GM12878 (cell line): Measurements from ENCODE around the gene SEC11A. TPM values are rescaled to one million over a fixed set of nuclear protein-coding genes. Genes with fewer than 3 reads are reported as not detected.

Source experiments
- ATAC-seq: fragments of 200-7000 bp; cut with Tn5 transposase; 3 replicates; pipeline ENCODE4 v1.9.1; 2020; ENCODE audit warnings: mild to moderate bottlenecking, moderate library complexity
- BruUV-seq: library from RNA; stranded (reverse); fragments of 400-500 nt; replicated peaks from 2 replicates; lab custom pipeline; 2021; lab: Mats Ljungman, UMichigan
- CTCF ChIA-PET: fragments of 300-600 bp; sonication (Branson Sonifier 250); formaldehyde crosslinking; extraction: SDS; loops from one replicate; lab custom pipeline; 2021; ENCODE audit warnings: inconsistent platforms; lab: Yijun Ruan, JAX
- POLR2A ChIA-PET: fragments of 350-600 bp; formaldehyde crosslinking; extraction: SDS; loops from one replicate; lab custom pipeline; 2021; ENCODE audit warnings: inconsistent platforms; lab: Charles Lee
- RAD21 ChIA-PET: fragments of 300-600 bp; sonication (Branson Sonifier 250); formaldehyde crosslinking; loops from one replicate; lab custom pipeline; 2023; ENCODE audit warnings: antibody characterized with exemption; ENCODE audit not compliant: unreplicated experiment; lab: Charles Lee
- SMC1A ChIA-PET: fragments of 300-600 bp; sonication (Branson Sonifier 250); formaldehyde crosslinking; loops from one replicate; lab custom pipeline; 2023; ENCODE audit not compliant: unreplicated experiment, uncharacterized antibody; lab: Charles Lee
- DNase-seq: peaks from one replicate; pipeline ENCODE4 v3.0.0-alpha.2; 2011; ENCODE audit warnings: low read depth, low spot score
- FAIRE-seq: peaks from 3 replicates; lab custom pipeline; 2011; peaks lifted over from hg19 to GRCh38; lab: Jason Lieb, UNC
- H2AFZ ChIP-seq: 2 replicates; pipeline ENCODE4 v1.6.0; 2011; ENCODE audit warnings: low read depth, low read length, control low read depth; ENCODE audit not compliant: control insufficient read depth
- H3K27ac ChIP-seq: 2 replicates; pipeline ENCODE4 v1.5.1; 2011; ENCODE audit warnings: control low read depth; ENCODE audit not compliant: control insufficient read depth, insufficient read depth
- H3K27me3 ChIP-seq, 2 experiments: replicated peaks in 1 of 2; 2 replicates each; pipeline versions ENCODE4 v1.6.0 to v1.6.1; 2011; ENCODE audit warnings: low read length in 1 of 2; ENCODE audit not compliant: control insufficient read depth in 2 of 2, insufficient read depth in 2 of 2
- H3K36me3 ChIP-seq, 2 experiments: 2 replicates each; pipeline ENCODE4 v1.5.1; 2011; ENCODE audit warnings: low read length in 1 of 2; ENCODE audit not compliant: control insufficient read depth in 2 of 2, insufficient read depth in 2 of 2
- H3K4me1 ChIP-seq: 2 replicates; pipeline ENCODE4 v1.6.1; 2011; ENCODE audit warnings: mild to moderate bottlenecking, low read length, moderate library complexity, mixed read lengths; ENCODE audit not compliant: control insufficient read depth, insufficient read depth
- H3K4me2 ChIP-seq: 2 replicates; pipeline ENCODE4 v1.6.0; 2011; ENCODE audit warnings: control low read depth; ENCODE audit not compliant: control insufficient read depth, insufficient read depth
- H3K4me3 ChIP-seq: fragments of 200-600 bp; sonication (generic); 2 replicates; pipeline ENCODE4 v1.5.1; 2016
- H3K79me2 ChIP-seq: 2 replicates; pipeline ENCODE4 v1.6.0; 2011; ENCODE audit warnings: low read length; ENCODE audit not compliant: control insufficient read depth, insufficient read depth
- H3K9ac ChIP-seq: 2 replicates; pipeline ENCODE4 v1.8.0; 2011; ENCODE audit warnings: low read length, control low read depth, mixed read lengths; ENCODE audit not compliant: control insufficient read depth, insufficient read depth
- H3K9me3 ChIP-seq: replicated peaks from 3 replicates; pipeline ENCODE4 v1.5.1; 2011; ENCODE audit warnings: mild to moderate bottlenecking, low read length; ENCODE audit not compliant: control insufficient read depth, insufficient read depth
- H4K20me1 ChIP-seq: 2 replicates; pipeline ENCODE4 v1.6.0; 2011; ENCODE audit not compliant: control insufficient read depth, insufficient read depth
- BMI1 ChIP-seq: fragments of 450-650 bp; IDR thresholded peaks from 2 replicates; pipeline ENCODE4 v1.6.1; 2016; ENCODE audit warnings: mild to moderate bottlenecking, moderate library complexity, borderline replicate concordance
- CHD4 ChIP-seq: fragments of 200-600 bp; sonication (generic); IDR thresholded peaks from 2 replicates; pipeline ENCODE4 v1.6.1; 2016; ENCODE audit warnings: mild to moderate bottlenecking
- FOS ChIP-seq: IDR thresholded peaks from 3 replicates; pipeline ENCODE4 v1.6.1; 2011; ENCODE audit warnings: borderline replicate concordance; ENCODE audit not compliant: insufficient read length; ENCODE audit errors: extremely low read depth
- GATAD2B ChIP-seq: fragments of 450-650 bp; conservative IDR thresholded peaks from 2 replicates; pipeline ENCODE4 v1.6.1; 2017; ENCODE audit warnings: low read depth, mild to moderate bottlenecking, moderate library complexity
- IRF3 ChIP-seq: fragments of 450-650 bp; IDR thresholded peaks from 2 replicates; pipeline ENCODE4 v1.6.1; 2014; ENCODE audit warnings: mild to moderate bottlenecking
- IRF4 ChIP-seq: IDR thresholded peaks from 2 replicates; pipeline ENCODE4 v1.6.1; 2011; ENCODE audit warnings: low read depth, low read length
- IRF5 ChIP-seq: fragments of 450-650 bp; IDR thresholded peaks from 2 replicates; pipeline ENCODE4 v1.6.1; 2017; ENCODE audit warnings: borderline replicate concordance
- KAT2A ChIP-seq: conservative IDR thresholded peaks from 2 replicates; pipeline ENCODE4 v1.6.1; 2011; ENCODE audit warnings: low read depth, low read length; ENCODE audit not compliant: control insufficient read depth
- KDM1A ChIP-seq: fragments of 200-600 bp; sonication (generic); IDR thresholded peaks from 2 replicates; pipeline ENCODE4 v1.6.1; 2016; ENCODE audit warnings: borderline replicate concordance
- NFXL1 ChIP-seq: fragments of 450-650 bp; IDR thresholded peaks from 2 replicates; pipeline ENCODE4 v1.6.1; 2017; ENCODE audit warnings: antibody characterized with exemption, mild to moderate bottlenecking, borderline replicate concordance
- RFX5 ChIP-seq: IDR thresholded peaks from 2 replicates; pipeline ENCODE4 v1.6.1; 2011; ENCODE audit warnings: low read depth, low read length, improper control_type of control experiment
- SMC3 ChIP-seq: IDR thresholded peaks from 2 replicates; pipeline ENCODE4 v1.6.1; 2011; ENCODE audit warnings: low read length, improper control_type of control experiment, borderline replicate concordance
- SREBF2 ChIP-seq: IDR thresholded peaks from 2 replicates; pipeline ENCODE4 v1.6.1; 2012; ENCODE audit warnings: mild to moderate bottlenecking, low read length
- SRF ChIP-seq, 2 experiments: IDR thresholded peaks; 2 replicates each; pipeline ENCODE4 v1.6.1; 2011; ENCODE audit warnings: low read depth in 2 of 2, low read length in 2 of 2, mild to moderate bottlenecking in 1 of 2, moderate library complexity in 1 of 2
- TCF12 ChIP-seq: IDR thresholded peaks from 2 replicates; pipeline ENCODE4 v1.6.1; 2011; ENCODE audit warnings: low read depth, mild to moderate bottlenecking, low read length
- TCF3 ChIP-seq: IDR thresholded peaks from 2 replicates; pipeline ENCODE4 v1.6.1; 2012; ENCODE audit warnings: low read depth, mild to moderate bottlenecking, low read length, borderline replicate concordance; ENCODE audit not compliant: insufficient read depth
- ZNF384 ChIP-seq: IDR thresholded peaks from 2 replicates; pipeline ENCODE4 v1.6.1; 2012; ENCODE audit warnings: low read depth, mild to moderate bottlenecking, low read length, improper control_type of control experiment, borderline replicate concordance
- WGBS: methylation state at CpG from one replicate; pipeline ENCODE4 v1.1.6; 2016; ENCODE audit warnings: low lambda C conversion rate; ENCODE audit not compliant: insufficient replicate concordance, insufficient coverage; ENCODE audit errors: missing lambda C conversion rate; 5-methylcytosine and 5-hydroxymethylcytosine counted together
- in situ Hi-C: fragments of 300-500 bp; cut with MboI; formaldehyde crosslinking; loops from 9 replicates; pipeline ENCODE4 v1.14.3; 2018; ENCODE audit warnings: mixed read lengths
- intact Hi-C: fragments of 100-400 bp; cut with micrococcal nuclease; formaldehyde crosslinking; loops from one replicate; pipeline ENCODE4 v1.14.2; 2022; ENCODE audit not compliant: unreplicated experiment
- polyA plus RNA-seq, 11 experiments: library from polyadenylated mRNA; depleted of rRNA in 4 of 11; unstranded in 6 of 11; stranded (reverse) in 5 of 11; fragments of >200 nt; fragmentation: Nextera tagmentation in 4 of 11; fragmentation: Illumina TruSeq in 1 of 11; extraction: Ambion mirVana in 4 of 11; extraction: Trizol in 1 of 11; gene quantifications; 1 replicate in 1 of 11; 2 replicates in 10 of 11; pipeline versions ENCODE4 v1.2.1 to v1.2.3, GENCODE V29; 2011 to 2016; ENCODE audit warnings: inconsistent platforms in 2 of 11, missing spikeins in 2 of 11, low read depth in 1 of 11
- total RNA-seq, 4 experiments: library from RNA; depleted of rRNA in 3 of 4; stranded (reverse); fragments of >200 nt in 3 of 4; fragmentation: Illumina TruSeq in 1 of 4; extraction: Trizol in 1 of 4; gene quantifications; 2 replicates each; pipeline versions ENCODE4 v1.2.1 to v1.2.3, GENCODE V29; 2013 to 2021

Gene SEC11A
- total and polyA plus RNA-seq, 10 of the 15 experiments (the other 5 are each of a cell fraction or from before 2014, with no cell fraction given): 99.2 to 159 (median 143) TPM

DNA sequence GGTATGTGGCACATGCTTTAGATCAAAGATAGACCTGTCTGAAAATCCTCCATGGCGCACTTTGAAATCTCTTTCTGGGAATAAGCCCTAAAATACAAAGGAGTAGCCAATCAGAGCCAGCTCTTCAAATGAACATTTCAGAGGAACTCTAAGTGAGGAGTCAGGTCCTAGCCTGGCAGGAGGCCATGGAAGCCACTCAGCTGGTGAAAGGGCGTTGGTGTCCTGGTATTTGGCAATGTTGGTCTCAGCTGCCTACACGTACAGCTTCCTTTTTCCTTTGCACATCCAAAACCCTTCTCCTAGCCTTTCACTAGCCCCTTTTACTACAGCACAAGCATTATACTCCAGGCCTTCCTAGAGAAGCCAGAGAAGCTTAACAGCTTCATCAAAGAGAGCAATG lies 67.4 kb downstream of the SEC11A start:
- 100% methylated on average over 3 of the region's 3 CpGs for WGBS
- POLR2A ChIA-PET: interaction anchor here (1.0 kb wide), 1 partner anchor 17 kb away, joined by 4 read pairs; no protein-coding TSS in a partner anchor
- FAIRE-seq: no peak
- intact Hi-C loops (no loop called here), in situ Hi-C loops (no loop called here)
- H3K27me3 ChIP-seq: no peaks in the 10 kb centered on the region
- peaks cover 2% of the 10 kb centered on the region for H3K79me2 ChIP-seq
- H2AFZ ChIP-seq: no peak overlapping the region
- CTCF ChIA-PET: no interaction called here
- RAD21 ChIA-PET: no interaction called here
- no peak for DNase-seq
- H3K9ac ChIP-seq: no peak overlapping the region
- peaks cover 2% of the 10 kb centered on the region; the same call in 1 of the 2 replicates for H4K20me1 ChIP-seq
- H3K27ac ChIP-seq: no peak overlapping the region
- SMC1A ChIA-PET: interaction anchor here (1.7 kb wide), 1 partner anchor 11 kb away, joined by 5 read pairs; no protein-coding TSS in a partner anchor
- no peaks in the 10 kb centered on the region for H3K9me3 ChIP-seq
- TF ChIP-seq SMC3 (no peak), ZNF384 (no peak), TCF12 (no peak), SREBF2 (no peak), IRF3 (no peak), BMI1 (no peak), IRF5 (no peak), IRF4 (no peak), NFXL1 (no peak), RFX5 (no peak), KDM1A (no peak), GATAD2B (no peak), TCF3 (no peak), CHD4 (no peak), KAT2A (no peak), FOS (no peak), SRF (IDR thresholded peaks at IDR 0.05; ENCODE audit: low read depth in 2 of 2, low read length in 2 of 2) (no peak)
- no TSS peak for BruUV-seq
- H3K4me3 ChIP-seq: no peak overlapping the region
- peaks cover 8% of the 10 kb centered on the region for H3K4me1 ChIP-seq
- no peak overlapping the region for H3K4me2 ChIP-seq
- peaks cover 10 to 34% of the 10 kb centered on the region in 2 experiments for H3K36me3 ChIP-seq
- ATAC-seq: no peak
